Choroid plexus epithelial cell (primary cell): Measurements from ENCODE around the gene ARL4D.

Source experiments
- DNase-seq: peaks from one replicate; pipeline ENCODE4 v3.0.0-alpha.2; 2010; ENCODE audit warnings: low read depth
- H3K4me3 ChIP-seq: 2 replicates; pipeline ENCODE4 v1.5.1; 2011; ENCODE audit warnings: low read depth, mild to moderate bottlenecking, control low read depth, low read length, moderate library complexity
- CTCF ChIP-seq: conservative IDR thresholded peaks from 2 replicates; pipeline ENCODE4 v1.5.1; 2011; ENCODE audit warnings: low read depth, mild to moderate bottlenecking, control low read depth, inconsistent platforms, low read length, moderate library complexity

Gene ARL4D

GRCh38 chr17:43430936-43431713 is 32.3 kb downstream of the ARL4D start:
- no peak overlapping the region for H3K4me3 ChIP-seq
- DNase-seq, result no peak
- TF ChIP-seq CTCF, result no peak

- no peak overlapping the region for H3K4me3 ChIP-seq
- TF ChIP-seq CTCF, result no peak
- DNase-seq, result peak; percentile 26
Observed at GRCh38 chr17:43431714-43432523, 33.1 kb downstream of the ARL4D start.

GRCh38 chr17:43434902-43435319 is 36.1 kb downstream of the ARL4D start:
- no peak for TF ChIP-seq CTCF
- no peak overlapping the region for H3K4me3 ChIP-seq
- DNase-seq, result no peak

- no peak for TF ChIP-seq CTCF
- H3K4me3 ChIP-seq, result no peak overlapping the region
- DNase-seq, result no peak
Observed at GRCh38 chr17:43437756-43438155, 39.0 kb downstream of the ARL4D start.

GRCh38 chr17:43438626-43439025 is 39.8 kb downstream of the ARL4D start:
- no peak overlapping the region for H3K4me3 ChIP-seq
- TF ChIP-seq CTCF, result no peak
- no peak for DNase-seq

GRCh38 chr17:43439041-43439440 is 40.2 kb downstream of the ARL4D start:
- TF ChIP-seq CTCF, result no peak
- DNase-seq, result no peak

More at GRCh38 chr17:43439041-43439440, 40.2 kb downstream of the ARL4D start:
- H3K4me3 ChIP-seq, result no peak overlapping the region
